IMR-90 (cell line): Measurements from ENCODE around the gene CRACDL.

Experiments used
- CHD1 ChIP-seq: IDR thresholded peaks from 2 replicates; pipeline ENCODE4 v1.6.1; 2012; ENCODE audit warnings: low read depth, low read length, improper control_type of control experiment
- MAFK ChIP-seq: IDR thresholded peaks from 2 replicates; pipeline ENCODE4 v1.6.1; 2012; ENCODE audit warnings: low read depth, low read length, improper control_type of control experiment
- MXI1 ChIP-seq: IDR thresholded peaks from 2 replicates; pipeline ENCODE4 v1.6.1; 2012; ENCODE audit warnings: low read depth, mild to moderate bottlenecking, low read length, moderate library complexity, borderline replicate concordance
- POLR2A ChIP-seq: IDR thresholded peaks from 2 replicates; pipeline ENCODE4 v1.6.1; 2012; ENCODE audit warnings: mild to moderate bottlenecking, low read depth, low read length
- RFX5 ChIP-seq: IDR thresholded peaks from 2 replicates; pipeline ENCODE4 v1.8.0; 2012; ENCODE audit warnings: low read depth, mild to moderate bottlenecking, low read length, moderate library complexity
- TF ChIP-seq, protein P1 (sequence below): conservative IDR thresholded peaks from 2 replicates; pipeline ENCODE4 v1.5.1; 2012; ENCODE audit warnings: mild to moderate bottlenecking, low read depth, low read length, improper control_type of control experiment
- TF ChIP-seq, protein P2 (sequence below): fragments of 150-350 bp; IDR thresholded peaks from 2 replicates; pipeline ENCODE4 v1.6.1; 2017; ENCODE audit warnings: mild to moderate bottlenecking, antibody characterized with exemption, low read length, low read depth

DNA sequence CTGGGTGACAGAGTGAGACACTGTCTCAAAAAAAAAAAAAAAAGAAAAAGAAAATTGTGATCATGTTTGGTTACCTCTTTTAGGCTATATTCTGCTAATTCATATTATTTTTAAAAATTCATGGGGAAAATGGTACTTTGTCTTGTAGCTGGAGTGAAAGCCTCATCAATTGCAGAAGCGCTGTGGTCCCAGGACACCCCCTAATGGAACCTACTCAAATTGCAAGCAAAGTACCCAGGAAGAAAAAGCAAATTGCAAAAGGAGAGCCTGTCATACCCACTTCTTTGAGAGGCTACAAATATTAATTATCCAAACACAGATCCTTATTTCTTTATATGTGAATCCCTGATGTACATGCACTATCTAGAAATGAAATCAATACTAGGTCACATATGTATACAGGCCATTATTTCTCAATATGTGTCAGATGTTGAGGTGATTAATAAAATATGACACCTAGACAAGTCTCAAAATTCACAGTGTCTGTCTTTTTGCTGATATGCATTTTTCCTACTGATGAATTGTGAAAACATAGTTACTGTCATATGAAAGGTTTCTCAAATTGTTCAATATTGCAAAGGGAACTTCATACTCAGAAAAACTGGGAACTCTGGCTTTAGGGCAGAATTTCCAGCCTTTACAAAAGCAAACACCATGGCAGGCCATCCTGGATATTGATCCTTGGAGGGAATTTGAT lies 12.6 kb downstream of the CRACDL start:
- TF ChIP-seq, protein P1, sequence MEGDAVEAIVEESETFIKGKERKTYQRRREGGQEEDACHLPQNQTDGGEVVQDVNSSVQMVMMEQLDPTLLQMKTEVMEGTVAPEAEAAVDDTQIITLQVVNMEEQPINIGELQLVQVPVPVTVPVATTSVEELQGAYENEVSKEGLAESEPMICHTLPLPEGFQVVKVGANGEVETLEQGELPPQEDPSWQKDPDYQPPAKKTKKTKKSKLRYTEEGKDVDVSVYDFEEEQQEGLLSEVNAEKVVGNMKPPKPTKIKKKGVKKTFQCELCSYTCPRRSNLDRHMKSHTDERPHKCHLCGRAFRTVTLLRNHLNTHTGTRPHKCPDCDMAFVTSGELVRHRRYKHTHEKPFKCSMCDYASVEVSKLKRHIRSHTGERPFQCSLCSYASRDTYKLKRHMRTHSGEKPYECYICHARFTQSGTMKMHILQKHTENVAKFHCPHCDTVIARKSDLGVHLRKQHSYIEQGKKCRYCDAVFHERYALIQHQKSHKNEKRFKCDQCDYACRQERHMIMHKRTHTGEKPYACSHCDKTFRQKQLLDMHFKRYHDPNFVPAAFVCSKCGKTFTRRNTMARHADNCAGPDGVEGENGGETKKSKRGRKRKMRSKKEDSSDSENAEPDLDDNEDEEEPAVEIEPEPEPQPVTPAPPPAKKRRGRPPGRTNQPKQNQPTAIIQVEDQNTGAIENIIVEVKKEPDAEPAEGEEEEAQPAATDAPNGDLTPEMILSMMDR, result 0 out of 2 replicates have a peak, but pooled peaks have one; percentile 7
- TF ChIP-seq POLR2A (no peak), MXI1 (no peak), RFX5 (no peak), CHD1 (no peak), MAFK (0 out of 2 replicates have a peak, but pooled peaks have one; percentile 12)
- TF ChIP-seq, protein P2, sequence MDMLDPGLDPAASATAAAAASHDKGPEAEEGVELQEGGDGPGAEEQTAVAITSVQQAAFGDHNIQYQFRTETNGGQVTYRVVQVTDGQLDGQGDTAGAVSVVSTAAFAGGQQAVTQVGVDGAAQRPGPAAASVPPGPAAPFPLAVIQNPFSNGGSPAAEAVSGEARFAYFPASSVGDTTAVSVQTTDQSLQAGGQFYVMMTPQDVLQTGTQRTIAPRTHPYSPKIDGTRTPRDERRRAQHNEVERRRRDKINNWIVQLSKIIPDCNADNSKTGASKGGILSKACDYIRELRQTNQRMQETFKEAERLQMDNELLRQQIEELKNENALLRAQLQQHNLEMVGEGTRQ, result no peak
